ENCODE data around the gene MYT1. TPM values are rescaled to one million over a fixed set of nuclear protein-coding genes. Genes with fewer than 3 reads are reported as not detected.
"Not testable (repeated sequence)": the region's sequence is repeated elsewhere in the genome, so short reads cannot be mapped to it uniquely, and the experiment has no call there.

MYT1 gene
- polyA plus RNA-seq, 4 donors: 0.63 to 0.77 TPM; not detected in 2

GRCh38 chr20:64121586-64121985 is 42.7 kb upstream of the MYT1 start:
- Histone ChIP-seq H3K27ac (ENCODE audit: low read depth in 1 of 3, low read length in 2 of 3) (no peak overlapping the region), H3K27me3 (ENCODE audit: control insufficient read depth in 3 of 3, insufficient read depth in 3 of 3, low read length in 3 of 3) (no peaks in the 10 kb centered on the region), H3K4me1 (ENCODE audit: control insufficient read depth in 3 of 3, insufficient read depth in 2 of 3, low read depth in 1 of 3, low read length in 2 of 3) (no peaks in the 10 kb centered on the region), H3K4me3 (ENCODE audit: low read depth in 1 of 3, low read length in 3 of 3) (no peak overlapping the region), H3K9me3 (ENCODE audit: control insufficient read depth in 2 of 2, insufficient read depth in 1 of 2, low read depth in 1 of 2, low read length in 1 of 2) (no peaks in the 10 kb centered on the region), H3K36me3 (ENCODE audit: control insufficient read depth in 3 of 3, insufficient read depth in 2 of 3, low read depth in 1 of 3, low read length in 3 of 3) (no peaks in the 10 kb centered on the region)
- DNase-seq (no peak), FAIRE-seq (no peak)
- WGBS, 3 donors: 74 to 83% (median 77%) methylated on average over 12 of the region's 12 CpGs

- H3K27me3 ChIP-seq (ENCODE audit: control insufficient read depth in 3 of 3, insufficient read depth in 3 of 3, low read length in 3 of 3); H3K27ac ChIP-seq (ENCODE audit: low read depth in 1 of 3, low read length in 2 of 3); H3K4me1 ChIP-seq (ENCODE audit: control insufficient read depth in 3 of 3, insufficient read depth in 2 of 3, low read depth in 1 of 3, low read length in 2 of 3); H3K9me3 ChIP-seq (ENCODE audit: control insufficient read depth in 2 of 2, insufficient read depth in 1 of 2, low read depth in 1 of 2, low read length in 1 of 2); H3K36me3 ChIP-seq (ENCODE audit: control insufficient read depth in 3 of 3, insufficient read depth in 2 of 3, low read depth in 1 of 3, low read length in 3 of 3); H3K4me3 ChIP-seq (ENCODE audit: low read depth in 1 of 3, low read length in 3 of 3); DNase-seq; FAIRE-seq: not testable (repeated sequence)
- WGBS, 3 donors: 80 to 84% (median 81%) methylated on average over 11 of the region's 11 CpGs
Observed at GRCh38 chr20:64122927-64123326, 41.3 kb upstream of the MYT1 start.

GRCh38 chr20:64123517-64123916 is 40.7 kb upstream of the MYT1 start:
- H3K4me3 ChIP-seq (ENCODE audit: low read depth in 1 of 3, low read length in 3 of 3); H3K9me3 ChIP-seq (ENCODE audit: control insufficient read depth in 2 of 2, insufficient read depth in 1 of 2, low read depth in 1 of 2, low read length in 1 of 2); H3K36me3 ChIP-seq (ENCODE audit: control insufficient read depth in 3 of 3, insufficient read depth in 2 of 3, low read depth in 1 of 3, low read length in 3 of 3); H3K27me3 ChIP-seq (ENCODE audit: control insufficient read depth in 3 of 3, insufficient read depth in 3 of 3, low read length in 3 of 3); DNase-seq; FAIRE-seq; H3K4me1 ChIP-seq (ENCODE audit: control insufficient read depth in 3 of 3, insufficient read depth in 2 of 3, low read depth in 1 of 3, low read length in 2 of 3); H3K27ac ChIP-seq (ENCODE audit: low read depth in 1 of 3, low read length in 2 of 3): not testable (repeated sequence)
- WGBS, 3 donors: 81 to 84% (median 84%) methylated on average over 11 of the region's 11 CpGs

GRCh38 chr20:64129146-64129782 is 35.0 kb upstream of the MYT1 start:
- DNase-seq (no peak), FAIRE-seq (no peak)
- Histone ChIP-seq H3K4me3 (ENCODE audit: low read depth in 1 of 3, low read length in 3 of 3) (no peak overlapping the region), H3K36me3 (ENCODE audit: control insufficient read depth in 3 of 3, insufficient read depth in 2 of 3, low read depth in 1 of 3, low read length in 3 of 3) (no peaks in the 10 kb centered on the region), H3K27ac (ENCODE audit: low read depth in 1 of 3, low read length in 2 of 3) (no peak overlapping the region), H3K27me3 (ENCODE audit: control insufficient read depth in 3 of 3, insufficient read depth in 3 of 3, low read length in 3 of 3) (no peaks in the 10 kb centered on the region), H3K9me3 (ENCODE audit: control insufficient read depth in 2 of 2, insufficient read depth in 1 of 2, low read depth in 1 of 2, low read length in 1 of 2) (no peaks in the 10 kb centered on the region), H3K4me1 (ENCODE audit: control insufficient read depth in 3 of 3, insufficient read depth in 2 of 3, low read depth in 1 of 3, low read length in 2 of 3) (no peaks in the 10 kb centered on the region)
- 74 to 83% (median 77%) methylated on average over 11 of the region's 11 CpGs for WGBS, 3 donors

GRCh38 chr20:64130271-64130670 is 34.0 kb upstream of the MYT1 start:
- Histone ChIP-seq H3K27ac (ENCODE audit: low read depth in 1 of 3, low read length in 2 of 3) (no peak overlapping the region), H3K4me3 (ENCODE audit: low read depth in 1 of 3, low read length in 3 of 3) (no peak overlapping the region), H3K36me3 (ENCODE audit: control insufficient read depth in 3 of 3, insufficient read depth in 2 of 3, low read depth in 1 of 3, low read length in 3 of 3) (no peaks in the 10 kb centered on the region), H3K9me3 (ENCODE audit: control insufficient read depth in 2 of 2, insufficient read depth in 1 of 2, low read depth in 1 of 2, low read length in 1 of 2) (no peaks in the 10 kb centered on the region), H3K4me1 (ENCODE audit: control insufficient read depth in 3 of 3, insufficient read depth in 2 of 3, low read depth in 1 of 3, low read length in 2 of 3) (no peaks in the 10 kb centered on the region), H3K27me3 (ENCODE audit: control insufficient read depth in 3 of 3, insufficient read depth in 3 of 3, low read length in 3 of 3) (no peaks in the 10 kb centered on the region)
- no peak for DNase-seq
- WGBS, 3 donors: 62 to 67% (median 66%) methylated on average over 5 of the region's 5 CpGs
- no peak for FAIRE-seq

GRCh38 chr20:64130876-64131275 is 33.4 kb upstream of the MYT1 start:
- Histone ChIP-seq H3K36me3 (ENCODE audit: control insufficient read depth in 3 of 3, insufficient read depth in 2 of 3, low read depth in 1 of 3, low read length in 3 of 3) (no peaks in the 10 kb centered on the region), H3K4me3 (ENCODE audit: low read depth in 1 of 3, low read length in 3 of 3) (no peak overlapping the region), H3K27ac (ENCODE audit: low read depth in 1 of 3, low read length in 2 of 3) (no peak overlapping the region), H3K27me3 (ENCODE audit: control insufficient read depth in 3 of 3, insufficient read depth in 3 of 3, low read length in 3 of 3) (no peaks in the 10 kb centered on the region), H3K4me1 (ENCODE audit: control insufficient read depth in 3 of 3, insufficient read depth in 2 of 3, low read depth in 1 of 3, low read length in 2 of 3) (no peaks in the 10 kb centered on the region), H3K9me3 (ENCODE audit: control insufficient read depth in 2 of 2, insufficient read depth in 1 of 2, low read depth in 1 of 2, low read length in 1 of 2) (no peaks in the 10 kb centered on the region)
- no peak for FAIRE-seq
- no peak for DNase-seq
- 79 to 83% (median 80%) methylated on average over 10 of the region's 10 CpGs for WGBS, 3 donors

- FAIRE-seq (no peak), DNase-seq (no peak)
- WGBS, 3 donors: 39 to 73% (median 71%) methylated on average over 4 of the region's 4 CpGs
- no peaks in the 10 kb centered on the region for H3K4me1 ChIP-seq (ENCODE audit: control insufficient read depth in 3 of 3, insufficient read depth in 2 of 3, low read depth in 1 of 3, low read length in 2 of 3)
- no peak overlapping the region for H3K4me3 ChIP-seq (ENCODE audit: low read depth in 1 of 3, low read length in 3 of 3)
- H3K27ac ChIP-seq (ENCODE audit: low read depth in 1 of 3, low read length in 2 of 3): no peak overlapping the region
- no peaks in the 10 kb centered on the region for H3K9me3 ChIP-seq (ENCODE audit: control insufficient read depth in 2 of 2, insufficient read depth in 1 of 2, low read depth in 1 of 2, low read length in 1 of 2)
- no peaks in the 10 kb centered on the region for H3K27me3 ChIP-seq (ENCODE audit: control insufficient read depth in 3 of 3, insufficient read depth in 3 of 3, low read length in 3 of 3)
- H3K36me3 ChIP-seq (ENCODE audit: control insufficient read depth in 3 of 3, insufficient read depth in 2 of 3, low read depth in 1 of 3, low read length in 3 of 3): no peaks in the 10 kb centered on the region
Observed at GRCh38 chr20:64131406-64131805, 32.8 kb upstream of the MYT1 start.

- 9 to 48% (median 23%) methylated on average over 8 of the region's 8 CpGs for WGBS, 3 donors
- DNase-seq: no peak
Observed at GRCh38 chr20:64133951-64134407, 30.3 kb upstream of the MYT1 start.

GRCh38 chr20:64134744-64135143 is 29.5 kb upstream of the MYT1 start:
- not testable (repeated sequence) for DNase-seq; H3K4me1 ChIP-seq (ENCODE audit: control insufficient read depth in 3 of 3, insufficient read depth in 2 of 3, low read depth in 1 of 3, low read length in 2 of 3); H3K27me3 ChIP-seq (ENCODE audit: control insufficient read depth in 3 of 3, insufficient read depth in 3 of 3, low read length in 3 of 3); H3K4me3 ChIP-seq (ENCODE audit: low read depth in 1 of 3, low read length in 3 of 3); H3K36me3 ChIP-seq (ENCODE audit: control insufficient read depth in 3 of 3, insufficient read depth in 2 of 3, low read depth in 1 of 3, low read length in 3 of 3); H3K27ac ChIP-seq (ENCODE audit: low read depth in 1 of 3, low read length in 2 of 3); H3K9me3 ChIP-seq (ENCODE audit: control insufficient read depth in 2 of 2, insufficient read depth in 1 of 2, low read depth in 1 of 2, low read length in 1 of 2); FAIRE-seq
- WGBS, 3 donors: 62 to 72% (median 71%) methylated on average over 20 of the region's 20 CpGs

More at GRCh38 chr20:64133951-64134407, 30.3 kb upstream of the MYT1 start:
- H3K27me3 ChIP-seq (ENCODE audit: control insufficient read depth in 3 of 3, insufficient read depth in 3 of 3, low read length in 3 of 3): no peaks in the 10 kb centered on the region
- FAIRE-seq: no peak
- no peaks in the 10 kb centered on the region for H3K36me3 ChIP-seq (ENCODE audit: control insufficient read depth in 3 of 3, insufficient read depth in 2 of 3, low read depth in 1 of 3, low read length in 3 of 3)
- H3K4me3 ChIP-seq (ENCODE audit: low read depth in 1 of 3, low read length in 3 of 3): no peak overlapping the region
- no peaks in the 10 kb centered on the region for H3K4me1 ChIP-seq (ENCODE audit: control insufficient read depth in 3 of 3, insufficient read depth in 2 of 3, low read depth in 1 of 3, low read length in 2 of 3)
- H3K9me3 ChIP-seq (ENCODE audit: control insufficient read depth in 2 of 2, insufficient read depth in 1 of 2, low read depth in 1 of 2, low read length in 1 of 2): no peaks in the 10 kb centered on the region
- no peak overlapping the region for H3K27ac ChIP-seq (ENCODE audit: low read depth in 1 of 3, low read length in 2 of 3)

All from small intestine (tissue), 7 donors.